ENCODE data around the gene NTM. TPM values are rescaled to one million over a fixed set of nuclear protein-coding genes. Genes with fewer than 3 reads are reported as not detected.
A peak's percentile ranks its signal among the peaks of the same experiment; 100 is the strongest.

Gene NTM
- polyA plus RNA-seq, 4 donors = 0.94 to 3.1 (median 1.4) TPM; not detected in 1

- Histone ChIP-seq H3K4me1 (ENCODE audit: control insufficient read depth in 3 of 3, insufficient read depth in 2 of 3, low read depth in 1 of 3, low read length in 2 of 3) (no peaks in the 10 kb centered on the region), H3K36me3 (ENCODE audit: control insufficient read depth in 3 of 3, insufficient read depth in 2 of 3, low read depth in 1 of 3, low read length in 3 of 3) (no peaks in the 10 kb centered on the region), H3K27ac (ENCODE audit: low read depth in 1 of 3, low read length in 2 of 3) (no peak overlapping the region), H3K4me3 (ENCODE audit: low read depth in 1 of 3, low read length in 3 of 3) (no peak overlapping the region), H3K9me3 (ENCODE audit: control insufficient read depth in 2 of 2, insufficient read depth in 1 of 2, low read depth in 1 of 2, low read length in 1 of 2) (peaks cover 0 to 2% of the 10 kb centered on the region in 2 donors), H3K27me3 (ENCODE audit: control insufficient read depth in 3 of 3, insufficient read depth in 3 of 3, low read length in 3 of 3) (peaks cover 0 to 2% (median 0%) of the 10 kb centered on the region in 3 donors)
- FAIRE-seq = no peak
- DNase-seq = no peak
- WGBS, 3 donors = 61 to 71% (median 70%) methylated on average over 11 of the region's 11 CpGs
Measured at GRCh38 chr11:131980888-131981668, 610.7 kb downstream of the NTM start.

DNA sequence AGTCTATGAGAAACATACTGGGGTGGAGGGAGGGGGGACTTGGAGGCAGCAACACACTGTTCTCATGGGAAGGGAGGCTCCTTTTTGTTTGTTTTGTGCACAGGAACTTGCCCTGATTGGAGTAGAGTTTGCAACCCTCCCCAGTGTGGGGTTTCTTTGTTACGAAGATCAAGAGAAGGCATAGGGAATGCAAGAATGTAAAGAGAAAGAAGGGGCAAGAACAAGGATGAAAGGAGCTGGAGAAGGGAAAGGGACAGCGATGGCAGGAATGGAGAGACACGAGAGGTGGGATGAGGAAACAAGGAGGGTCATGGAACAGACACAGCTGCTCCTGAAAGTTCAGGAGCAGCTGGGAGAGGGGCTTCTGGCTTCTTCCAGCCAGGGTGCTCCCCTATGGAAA, 611.7 kb downstream of the NTM start:
- H3K36me3 ChIP-seq (ENCODE audit: control insufficient read depth in 3 of 3, insufficient read depth in 2 of 3, low read depth in 1 of 3, low read length in 3 of 3) = no peaks in the 10 kb centered on the region
- no peak overlapping the region for H3K27ac ChIP-seq (ENCODE audit: low read depth in 1 of 3, low read length in 2 of 3)
- no peaks in the 10 kb centered on the region for H3K4me1 ChIP-seq (ENCODE audit: control insufficient read depth in 3 of 3, insufficient read depth in 2 of 3, low read depth in 1 of 3, low read length in 2 of 3)
- H3K27me3 ChIP-seq (ENCODE audit: control insufficient read depth in 3 of 3, insufficient read depth in 3 of 3, low read length in 3 of 3) = no peaks in the 10 kb centered on the region
- no peak for FAIRE-seq
- 37 to 51% (median 49%) methylated on average over 3 of the region's 3 CpGs for WGBS, 3 donors
- no peak for DNase-seq
- peaks cover 0 to 2% of the 10 kb centered on the region in 2 donors for H3K9me3 ChIP-seq (ENCODE audit: control insufficient read depth in 2 of 2, insufficient read depth in 1 of 2, low read depth in 1 of 2, low read length in 1 of 2)
- no peak overlapping the region for H3K4me3 ChIP-seq (ENCODE audit: low read depth in 1 of 3, low read length in 3 of 3)

DNA sequence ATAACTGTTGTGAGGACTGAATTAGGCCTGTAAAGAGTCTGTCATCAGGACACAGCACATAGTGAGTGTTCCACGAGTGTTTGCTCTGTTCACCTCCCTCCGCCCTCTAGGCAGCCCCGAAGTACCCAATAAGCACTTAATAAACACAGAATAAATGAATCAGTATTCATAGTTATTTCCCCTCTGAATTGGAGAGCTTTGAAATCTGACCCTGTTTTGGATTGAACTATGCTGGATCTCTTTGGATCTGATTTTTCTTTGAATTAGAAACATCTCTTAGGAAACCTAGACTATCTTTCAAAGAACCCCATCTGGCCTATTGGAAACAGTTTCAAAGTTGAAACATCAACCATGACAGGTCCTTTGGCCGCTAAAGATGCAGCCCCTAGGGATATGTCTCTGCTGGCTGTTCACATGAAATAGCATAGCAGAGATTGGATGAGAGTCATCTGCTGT, 615.5 kb downstream of the NTM start:
- Histone ChIP-seq H3K9me3 (ENCODE audit: control insufficient read depth in 2 of 2, insufficient read depth in 1 of 2, low read depth in 1 of 2, low read length in 1 of 2) (peaks cover 0 to 2% of the 10 kb centered on the region in 2 donors), H3K36me3 (ENCODE audit: control insufficient read depth in 3 of 3, insufficient read depth in 2 of 3, low read depth in 1 of 3, low read length in 3 of 3) (no peaks in the 10 kb centered on the region), H3K27ac (ENCODE audit: low read depth in 1 of 3, low read length in 2 of 3) (no peak overlapping the region), H3K27me3 (ENCODE audit: control insufficient read depth in 3 of 3, insufficient read depth in 3 of 3, low read length in 3 of 3) (no peaks in the 10 kb centered on the region), H3K4me3 (ENCODE audit: low read depth in 1 of 3, low read length in 3 of 3) (no peak overlapping the region), H3K4me1 (ENCODE audit: control insufficient read depth in 3 of 3, insufficient read depth in 2 of 3, low read depth in 1 of 3, low read length in 2 of 3) (no peaks in the 10 kb centered on the region)
- no peak for DNase-seq
- 58 to 74% (median 58%) methylated on average over 4 of the region's 4 CpGs for WGBS, 3 donors
- no peak for FAIRE-seq

DNA sequence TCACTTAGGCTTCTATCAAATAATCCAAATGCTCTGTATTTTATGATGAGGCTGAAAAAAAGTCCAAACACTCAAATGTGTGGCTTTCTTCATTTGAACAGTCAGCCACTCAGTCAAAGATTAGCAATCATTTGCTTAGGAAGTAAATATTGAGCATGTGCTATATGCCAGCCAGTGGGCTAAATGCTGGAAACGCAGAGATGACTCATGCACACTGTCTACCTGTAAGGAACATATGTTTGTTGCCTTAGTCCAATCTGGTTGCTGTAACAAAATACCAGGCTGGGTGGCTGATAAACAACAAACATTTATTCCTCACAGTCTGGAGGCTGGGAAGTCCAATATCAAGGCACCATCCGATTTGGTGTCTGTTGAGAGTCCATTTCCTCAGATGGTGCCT, 617.3 kb downstream of the NTM start:
- H3K36me3 ChIP-seq (ENCODE audit: control insufficient read depth in 3 of 3, insufficient read depth in 2 of 3, low read depth in 1 of 3, low read length in 3 of 3) = no peaks in the 10 kb centered on the region
- peaks cover 0 to 2% of the 10 kb centered on the region in 2 donors for H3K9me3 ChIP-seq (ENCODE audit: control insufficient read depth in 2 of 2, insufficient read depth in 1 of 2, low read depth in 1 of 2, low read length in 1 of 2)
- 70 to 81% (median 78%) methylated on average over 2 of the region's 2 CpGs for WGBS, 3 donors
- no peak overlapping the region for H3K4me3 ChIP-seq (ENCODE audit: low read depth in 1 of 3, low read length in 3 of 3)
- H3K27ac ChIP-seq (ENCODE audit: low read depth in 1 of 3, low read length in 2 of 3) = no peak overlapping the region
- no peaks in the 10 kb centered on the region for H3K27me3 ChIP-seq (ENCODE audit: control insufficient read depth in 3 of 3, insufficient read depth in 3 of 3, low read length in 3 of 3)
- DNase-seq (no peak), FAIRE-seq (no peak)
- H3K4me1 ChIP-seq (ENCODE audit: control insufficient read depth in 3 of 3, insufficient read depth in 2 of 3, low read depth in 1 of 3, low read length in 2 of 3) = no peaks in the 10 kb centered on the region

DNA sequence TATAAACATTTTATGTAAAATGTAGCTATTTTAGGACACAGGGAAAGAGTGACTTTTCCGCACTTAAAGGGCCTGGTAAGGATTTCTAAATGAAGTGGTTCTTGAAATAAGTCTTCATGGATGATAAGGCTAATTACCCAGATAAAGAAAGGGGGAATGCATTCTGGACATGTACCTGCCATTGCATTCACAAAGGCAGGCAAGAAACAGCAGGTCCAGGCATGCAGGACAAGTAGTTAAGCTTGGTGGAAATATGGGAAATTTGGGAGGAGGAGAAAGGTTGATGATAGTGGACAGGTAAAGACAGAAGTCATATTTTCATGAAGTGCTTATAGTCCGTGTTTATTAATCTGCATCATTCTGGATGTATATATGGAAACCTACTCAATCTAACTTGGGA, 621.2 kb downstream of the NTM start:
- Histone ChIP-seq H3K4me1 (ENCODE audit: control insufficient read depth in 3 of 3, insufficient read depth in 2 of 3, low read depth in 1 of 3, low read length in 2 of 3) (no peaks in the 10 kb centered on the region), H3K27ac (ENCODE audit: low read depth in 1 of 3, low read length in 2 of 3) (no peak overlapping the region), H3K36me3 (ENCODE audit: control insufficient read depth in 3 of 3, insufficient read depth in 2 of 3, low read depth in 1 of 3, low read length in 3 of 3) (no peaks in the 10 kb centered on the region), H3K4me3 (ENCODE audit: low read depth in 1 of 3, low read length in 3 of 3) (no peak overlapping the region), H3K27me3 (ENCODE audit: control insufficient read depth in 3 of 3, insufficient read depth in 3 of 3, low read length in 3 of 3) (no peaks in the 10 kb centered on the region), H3K9me3 (ENCODE audit: control insufficient read depth in 2 of 2, insufficient read depth in 1 of 2, low read depth in 1 of 2, low read length in 1 of 2) (peaks cover 0 to 14% of the 10 kb centered on the region in 2 donors)
- WGBS, 3 donors = 84 to 93% (median 88%) methylated on average over 2 of the region's 2 CpGs
- FAIRE-seq (no peak), DNase-seq (no peak)

- WGBS, 3 donors = 66 to 80% (median 74%) methylated on average over 2 of the region's 2 CpGs
- no peaks in the 10 kb centered on the region for H3K27me3 ChIP-seq (ENCODE audit: control insufficient read depth in 3 of 3, insufficient read depth in 3 of 3, low read length in 3 of 3)
- DNase-seq = no peak
- H3K36me3 ChIP-seq (ENCODE audit: control insufficient read depth in 3 of 3, insufficient read depth in 2 of 3, low read depth in 1 of 3, low read length in 3 of 3) = no peaks in the 10 kb centered on the region
- no peaks in the 10 kb centered on the region for H3K4me1 ChIP-seq (ENCODE audit: control insufficient read depth in 3 of 3, insufficient read depth in 2 of 3, low read depth in 1 of 3, low read length in 2 of 3)
- H3K27ac ChIP-seq (ENCODE audit: low read depth in 1 of 3, low read length in 2 of 3) = no peak overlapping the region
- peaks cover 0 to 20% of the 10 kb centered on the region in 2 donors for H3K9me3 ChIP-seq (ENCODE audit: control insufficient read depth in 2 of 2, insufficient read depth in 1 of 2, low read depth in 1 of 2, low read length in 1 of 2)
- H3K4me3 ChIP-seq (ENCODE audit: low read depth in 1 of 3, low read length in 3 of 3) = no peak overlapping the region
- FAIRE-seq = no peak
Measured at GRCh38 chr11:131993246-131993645, 622.8 kb downstream of the NTM start.

GRCh38 chr11:131998020-131998419, 627.6 kb downstream of the NTM start:
- H3K27ac ChIP-seq (ENCODE audit: low read depth in 1 of 3, low read length in 2 of 3) = no peak overlapping the region
- FAIRE-seq = no peak
- whole genome bisulfite sequencing, 3 donors = 7 to 38% (median 28%) methylated on average over 5 of the region's 5 CpGs
- no peak overlapping the region for H3K4me3 ChIP-seq (ENCODE audit: low read depth in 1 of 3, low read length in 3 of 3)
- peaks cover 0 to 9% (median 0%) of the 10 kb centered on the region in 3 donors for H3K4me1 ChIP-seq (ENCODE audit: control insufficient read depth in 3 of 3, insufficient read depth in 2 of 3, low read depth in 1 of 3, low read length in 2 of 3)
- no peaks in the 10 kb centered on the region for H3K27me3 ChIP-seq (ENCODE audit: control insufficient read depth in 3 of 3, insufficient read depth in 3 of 3, low read length in 3 of 3)
- H3K36me3 ChIP-seq (ENCODE audit: control insufficient read depth in 3 of 3, insufficient read depth in 2 of 3, low read depth in 1 of 3, low read length in 3 of 3) = no peaks in the 10 kb centered on the region
- H3K9me3 ChIP-seq (ENCODE audit: control insufficient read depth in 2 of 2, insufficient read depth in 1 of 2, low read depth in 1 of 2, low read length in 1 of 2) = peaks cover 0 to 20% of the 10 kb centered on the region in 2 donors
- peak in 1 of 2 donors; percentile 72 for DNase-seq

GRCh38 chr11:131999084-131999483, 628.7 kb downstream of the NTM start:
- H3K27me3 ChIP-seq (ENCODE audit: control insufficient read depth in 3 of 3, insufficient read depth in 3 of 3, low read length in 3 of 3) = no peaks in the 10 kb centered on the region
- DNase-seq (peak in 1 of 2 donors; percentile 67), FAIRE-seq (no peak)
- H3K36me3 ChIP-seq (ENCODE audit: control insufficient read depth in 3 of 3, insufficient read depth in 2 of 3, low read depth in 1 of 3, low read length in 3 of 3) = no peaks in the 10 kb centered on the region
- WGBS, 3 donors = 25 to 33% (median 28%) methylated on average over 6 of the region's 6 CpGs
- H3K4me1 ChIP-seq (ENCODE audit: control insufficient read depth in 3 of 3, insufficient read depth in 2 of 3, low read depth in 1 of 3, low read length in 2 of 3) = peaks cover 0 to 9% (median 0%) of the 10 kb centered on the region in 3 donors
- no peak overlapping the region for H3K4me3 ChIP-seq (ENCODE audit: low read depth in 1 of 3, low read length in 3 of 3)
- peaks cover 0 to 20% of the 10 kb centered on the region in 2 donors for H3K9me3 ChIP-seq (ENCODE audit: control insufficient read depth in 2 of 2, insufficient read depth in 1 of 2, low read depth in 1 of 2, low read length in 1 of 2)
- H3K27ac ChIP-seq (ENCODE audit: low read depth in 1 of 3, low read length in 2 of 3) = no peak overlapping the region

Measured in small intestine (tissue), 7 donors.